ENCODE results near the gene RAPGEF1. TPM values are rescaled to one million over a fixed set of nuclear protein-coding genes. Genes with fewer than 3 reads are reported as not detected.

Gene RAPGEF1
- total RNA-seq, 4 donors from 2014 or later: 43.0 to 58.3 (median 51.7) TPM

DNA sequence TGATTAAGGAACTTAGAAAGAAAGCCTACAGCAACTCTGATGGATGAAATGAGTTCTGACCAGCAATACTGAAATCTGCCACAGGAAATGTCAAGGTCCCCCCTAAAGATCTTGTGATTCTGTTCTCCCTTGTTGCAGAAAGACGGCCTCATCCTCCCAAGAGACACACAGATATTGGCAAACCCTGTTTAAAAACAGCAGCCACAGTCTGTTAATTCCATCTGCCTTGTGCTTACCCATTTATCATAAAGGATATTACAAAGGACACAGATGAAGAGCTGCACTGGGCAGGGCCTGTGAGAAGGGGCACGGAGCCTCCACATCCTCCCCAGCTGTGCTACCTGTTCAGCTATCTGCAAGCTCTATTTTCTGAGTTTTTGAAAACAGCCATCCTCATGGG, 15.2 kb downstream of the RAPGEF1 start:
- Histone ChIP-seq H3K27me3 (no peaks in the 10 kb centered on the region), H3K4me1 (peaks cover 45% of the 10 kb centered on the region), H3K9me3 (no peaks in the 10 kb centered on the region), H3K36me3 (no peaks in the 10 kb centered on the region), H3K4me3 (no peak overlapping the region), H3K27ac (no peak overlapping the region)
- 79% methylated on average over 2 of the region's 2 CpGs for WGBS
- DNase-seq (ENCODE audit: low spot score in 2 of 2): no peak
- TF ChIP-seq EP300 (IDR thresholded peaks at IDR 0.05): no peak
- no peak for TF ChIP-seq POLR2A (IDR thresholded peaks at IDR 0.05)
- no peak for TF ChIP-seq POLR2AphosphoS5 (IDR thresholded peaks at IDR 0.05)
- TF ChIP-seq, protein P1, sequence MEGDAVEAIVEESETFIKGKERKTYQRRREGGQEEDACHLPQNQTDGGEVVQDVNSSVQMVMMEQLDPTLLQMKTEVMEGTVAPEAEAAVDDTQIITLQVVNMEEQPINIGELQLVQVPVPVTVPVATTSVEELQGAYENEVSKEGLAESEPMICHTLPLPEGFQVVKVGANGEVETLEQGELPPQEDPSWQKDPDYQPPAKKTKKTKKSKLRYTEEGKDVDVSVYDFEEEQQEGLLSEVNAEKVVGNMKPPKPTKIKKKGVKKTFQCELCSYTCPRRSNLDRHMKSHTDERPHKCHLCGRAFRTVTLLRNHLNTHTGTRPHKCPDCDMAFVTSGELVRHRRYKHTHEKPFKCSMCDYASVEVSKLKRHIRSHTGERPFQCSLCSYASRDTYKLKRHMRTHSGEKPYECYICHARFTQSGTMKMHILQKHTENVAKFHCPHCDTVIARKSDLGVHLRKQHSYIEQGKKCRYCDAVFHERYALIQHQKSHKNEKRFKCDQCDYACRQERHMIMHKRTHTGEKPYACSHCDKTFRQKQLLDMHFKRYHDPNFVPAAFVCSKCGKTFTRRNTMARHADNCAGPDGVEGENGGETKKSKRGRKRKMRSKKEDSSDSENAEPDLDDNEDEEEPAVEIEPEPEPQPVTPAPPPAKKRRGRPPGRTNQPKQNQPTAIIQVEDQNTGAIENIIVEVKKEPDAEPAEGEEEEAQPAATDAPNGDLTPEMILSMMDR (IDR thresholded peaks at IDR 0.05): no peak

DNA sequence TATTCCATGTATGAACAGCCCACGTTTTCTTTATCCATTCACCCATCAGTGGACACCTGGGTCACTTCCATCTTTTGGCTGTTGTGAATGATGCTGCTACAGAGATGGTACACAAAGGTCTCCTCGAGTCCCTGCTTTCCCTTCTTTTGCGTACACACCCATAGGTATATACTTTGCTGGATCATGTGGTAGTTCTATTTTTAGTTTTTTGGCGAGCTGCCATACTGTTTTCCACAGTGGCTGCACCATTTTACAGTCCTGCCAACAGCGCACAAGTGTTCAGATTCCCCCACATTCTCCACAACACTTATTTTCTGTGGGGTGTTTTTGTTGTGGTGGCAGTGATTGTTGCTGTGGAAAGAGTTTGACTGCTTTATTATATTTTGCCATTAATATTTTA, 16.2 kb downstream of the RAPGEF1 start:
- TF ChIP-seq POLR2A (IDR thresholded peaks at IDR 0.05) (no peak), EP300 (IDR thresholded peaks at IDR 0.05) (no peak), POLR2AphosphoS5 (IDR thresholded peaks at IDR 0.05) (no peak)
- TF ChIP-seq, protein P1 (IDR thresholded peaks at IDR 0.05): no peak
- Histone ChIP-seq H3K9me3 (no peaks in the 10 kb centered on the region), H3K36me3 (no peaks in the 10 kb centered on the region), H3K27me3 (no peaks in the 10 kb centered on the region), H3K4me3 (no peak overlapping the region), H3K4me1 (peaks cover 45% of the 10 kb centered on the region), H3K27ac (no peak overlapping the region)
- DNase-seq (ENCODE audit: low spot score in 2 of 2): no peak
- 55% methylated on average over 5 of the region's 5 CpGs for WGBS

DNA sequence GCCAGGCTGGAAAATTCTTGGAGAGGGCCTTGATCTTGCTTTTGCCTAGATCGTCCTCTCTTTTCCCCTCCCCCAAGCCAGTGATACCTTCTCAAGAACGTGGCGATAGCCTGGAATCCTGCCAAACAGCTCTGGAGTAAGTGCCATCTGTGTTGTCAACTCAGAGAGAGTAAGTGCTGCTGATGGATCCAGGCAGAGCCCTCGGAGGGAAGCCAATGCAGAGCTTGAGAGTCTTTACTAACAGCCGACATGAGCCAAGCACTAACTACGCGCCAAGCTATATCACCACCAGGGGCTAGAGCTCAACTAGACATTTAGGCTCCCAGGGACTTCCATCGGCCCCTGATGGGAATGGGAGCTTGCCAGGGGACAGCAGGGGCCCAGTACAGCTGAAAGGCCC, 17.6 kb downstream of the RAPGEF1 start:
- Histone ChIP-seq H3K9me3 (no peaks in the 10 kb centered on the region), H3K4me1 (peaks cover 37% of the 10 kb centered on the region), H3K27me3 (no peaks in the 10 kb centered on the region), H3K27ac (no peak overlapping the region), H3K4me3 (no peak overlapping the region), H3K36me3 (no peaks in the 10 kb centered on the region)
- no peak for DNase-seq (ENCODE audit: low spot score in 2 of 2)
- 83% methylated on average over 8 of the region's 8 CpGs for WGBS
- TF ChIP-seq EP300 (IDR thresholded peaks at IDR 0.05): no peak
- TF ChIP-seq POLR2AphosphoS5 (IDR thresholded peaks at IDR 0.05): no peak
- TF ChIP-seq, protein P1 (IDR thresholded peaks at IDR 0.05): no peak
- no peak for TF ChIP-seq POLR2A (IDR thresholded peaks at IDR 0.05)

DNA sequence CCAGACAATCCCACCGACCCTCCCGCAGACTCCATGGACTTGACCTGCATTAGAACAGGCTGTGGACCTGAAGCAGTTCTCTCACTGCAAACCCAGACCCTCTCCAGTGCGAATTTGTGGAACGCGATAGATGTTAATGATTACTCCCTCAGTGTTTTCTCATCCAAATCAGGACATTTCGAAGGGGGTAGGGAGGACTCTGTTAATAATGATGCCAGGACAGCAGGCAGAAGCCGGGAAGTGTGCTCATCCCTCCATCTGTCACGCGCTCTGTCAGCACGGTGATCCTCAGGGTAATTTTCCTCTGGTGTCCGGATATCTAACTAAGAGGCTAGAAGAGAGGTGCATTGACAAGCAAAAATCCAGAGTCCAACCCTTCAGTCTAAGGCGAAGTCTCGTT, 18.8 kb downstream of the RAPGEF1 start:
- Histone ChIP-seq H3K36me3 (no peaks in the 10 kb centered on the region), H3K27ac (no peak overlapping the region), H3K27me3 (no peaks in the 10 kb centered on the region), H3K4me1 (peaks cover 27% of the 10 kb centered on the region), H3K9me3 (no peaks in the 10 kb centered on the region), H3K4me3 (no peak overlapping the region)
- TF ChIP-seq POLR2A (IDR thresholded peaks at IDR 0.05) (no peak), POLR2AphosphoS5 (IDR thresholded peaks at IDR 0.05) (no peak), EP300 (IDR thresholded peaks at IDR 0.05) (no peak)
- TF ChIP-seq, protein P1 (IDR thresholded peaks at IDR 0.05): no peak
- no peak for DNase-seq (ENCODE audit: low spot score in 2 of 2)
- WGBS: 94% methylated on average over 13 of the region's 13 CpGs

DNA sequence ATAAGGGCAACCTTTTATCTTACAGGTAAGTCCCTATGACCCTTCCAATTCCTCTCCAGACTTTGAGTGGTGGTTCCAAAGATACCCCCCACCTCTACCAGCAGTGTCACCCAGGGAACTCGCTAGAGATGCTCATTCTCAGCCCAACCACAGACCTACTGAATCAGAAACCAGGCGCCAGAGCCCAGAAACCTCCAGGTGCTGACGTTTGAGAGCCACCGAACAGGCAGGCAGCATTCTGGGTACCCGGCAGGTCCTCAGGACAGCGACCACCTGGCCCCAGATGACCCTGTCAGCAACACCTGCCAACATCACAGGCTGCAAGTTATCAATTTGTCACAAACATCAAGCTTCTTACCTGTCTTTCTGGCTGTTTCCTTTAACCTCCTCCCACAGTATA, 19.5 kb downstream of the RAPGEF1 start:
- H3K9me3 ChIP-seq: no peaks in the 10 kb centered on the region
- no peak for DNase-seq (ENCODE audit: low spot score in 2 of 2)
- no peak overlapping the region for H3K27ac ChIP-seq
- H3K4me1 ChIP-seq: peaks cover 28% of the 10 kb centered on the region
- TF ChIP-seq EP300 (IDR thresholded peaks at IDR 0.05): no peak
- TF ChIP-seq POLR2A (IDR thresholded peaks at IDR 0.05): no peak
- TF ChIP-seq, protein P1 (IDR thresholded peaks at IDR 0.05): no peak
- no peak for TF ChIP-seq POLR2AphosphoS5 (IDR thresholded peaks at IDR 0.05)
- H3K27me3 ChIP-seq: no peaks in the 10 kb centered on the region
- no peaks in the 10 kb centered on the region for H3K36me3 ChIP-seq
- H3K4me3 ChIP-seq: no peak overlapping the region
- 89% methylated on average over 6 of the region's 6 CpGs for WGBS
